Spleen (tissue), 7 donors: Measurements from ENCODE around the gene GPR75.

Experiments
- POLR2A ChIP-seq, 3 donors: fragments of 450-650 bp; IDR thresholded peaks; one replicate each; pipeline ENCODE4 v1.5.1; 2017; ENCODE audit warnings: antibody characterized with exemption in 3 of 3, mild to moderate bottlenecking in 1 of 3
- POLR2AphosphoS5 ChIP-seq, 3 donors: sonication (generic); formaldehyde crosslinking; IDR thresholded peaks; one replicate each; pipeline ENCODE4 v1.5.1; 2017; ENCODE audit warnings: antibody characterized with exemption in 3 of 3
- TF ChIP-seq, protein P1 (sequence below), 11 experiments: fragments of 200-600 bp in 7 of 11; fragments of 450-650 bp in 4 of 11; sonication (generic) in 4 of 11; IDR thresholded peaks in 8 of 11; conservative IDR thresholded peaks in 3 of 11; 1 replicate in 7 of 11; 2 replicates in 4 of 11; pipeline versions ENCODE4 v1.4.0 to v1.8.0; 2016 to 2021; ENCODE audit warnings: antibody characterized with exemption in 11 of 11, inconsistent platforms in 4 of 11, mild to moderate bottlenecking in 1 of 11
- donor health status: DM: no; HTN: no; CAD: no; lungs with moderate emphysema.
- donor health status: DM: no; HTN: no; CAD: no.
- donor health status: DM: no; HTN: no; CAD: no.

DNA sequence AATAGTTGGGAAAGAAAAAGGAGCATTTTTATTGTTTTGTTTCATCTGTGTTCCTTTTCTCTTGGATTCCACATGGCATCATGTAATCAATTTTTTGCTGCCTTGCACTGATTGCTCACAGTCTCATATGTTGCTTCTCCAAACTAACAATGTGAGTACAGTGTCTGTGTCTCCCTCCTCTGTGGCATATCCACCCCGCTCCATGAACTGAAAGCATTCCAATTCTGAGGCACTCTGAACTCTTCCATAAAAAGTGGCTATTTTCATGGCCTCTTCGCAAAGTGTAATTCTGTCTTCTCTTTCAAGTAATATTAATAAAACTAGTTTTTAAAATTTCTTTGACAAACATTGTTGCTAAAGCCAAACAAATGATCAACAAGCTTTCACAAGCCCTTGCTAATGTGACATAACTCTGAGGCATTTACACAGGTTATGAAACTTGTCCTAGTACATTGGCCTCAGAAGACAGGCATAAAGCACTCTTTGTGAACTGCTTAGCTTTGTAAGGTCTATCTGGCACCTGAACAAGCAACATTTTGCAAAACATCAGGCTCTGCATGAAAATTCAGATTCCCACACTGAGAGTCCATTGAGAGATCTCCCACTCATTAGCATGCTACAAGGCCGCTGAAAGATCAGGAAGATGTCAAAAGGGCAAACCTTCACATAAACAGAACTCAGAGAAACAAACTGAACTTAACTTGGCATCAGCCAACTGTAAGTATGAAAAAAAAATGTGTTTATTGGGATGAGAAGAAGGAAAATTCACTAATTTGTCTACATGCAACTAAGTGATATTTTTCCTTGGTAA, 33.0 kb downstream of the GPR75 start:
- TF ChIP-seq, protein P1, sequence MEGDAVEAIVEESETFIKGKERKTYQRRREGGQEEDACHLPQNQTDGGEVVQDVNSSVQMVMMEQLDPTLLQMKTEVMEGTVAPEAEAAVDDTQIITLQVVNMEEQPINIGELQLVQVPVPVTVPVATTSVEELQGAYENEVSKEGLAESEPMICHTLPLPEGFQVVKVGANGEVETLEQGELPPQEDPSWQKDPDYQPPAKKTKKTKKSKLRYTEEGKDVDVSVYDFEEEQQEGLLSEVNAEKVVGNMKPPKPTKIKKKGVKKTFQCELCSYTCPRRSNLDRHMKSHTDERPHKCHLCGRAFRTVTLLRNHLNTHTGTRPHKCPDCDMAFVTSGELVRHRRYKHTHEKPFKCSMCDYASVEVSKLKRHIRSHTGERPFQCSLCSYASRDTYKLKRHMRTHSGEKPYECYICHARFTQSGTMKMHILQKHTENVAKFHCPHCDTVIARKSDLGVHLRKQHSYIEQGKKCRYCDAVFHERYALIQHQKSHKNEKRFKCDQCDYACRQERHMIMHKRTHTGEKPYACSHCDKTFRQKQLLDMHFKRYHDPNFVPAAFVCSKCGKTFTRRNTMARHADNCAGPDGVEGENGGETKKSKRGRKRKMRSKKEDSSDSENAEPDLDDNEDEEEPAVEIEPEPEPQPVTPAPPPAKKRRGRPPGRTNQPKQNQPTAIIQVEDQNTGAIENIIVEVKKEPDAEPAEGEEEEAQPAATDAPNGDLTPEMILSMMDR (IDR thresholded peaks at IDR 0.05 in 8 of 11, conservative IDR thresholded peaks at IDR 0.05 in 3 of 11): no peak
- no peak for TF ChIP-seq POLR2A (IDR thresholded peaks at IDR 0.05)
- TF ChIP-seq POLR2AphosphoS5 (IDR thresholded peaks at IDR 0.05): no peak
